Astrocyte (in vitro differentiated cells and primary cell): ENCODE measurements around the gene WEE2. TPM values are rescaled to one million over a fixed set of nuclear protein-coding genes. Genes with fewer than 3 reads are reported as not detected.

Experiments used
- DNase-seq: peaks from one replicate; pipeline ENCODE4 v3.0.0-alpha.2; 2010; ENCODE audit warnings: low read depth
- FAIRE-seq: peaks from 2 replicates; lab custom pipeline; 2011; peaks lifted over from hg19 to GRCh38; lab: Jason Lieb, UNC
- H2AFZ ChIP-seq: 2 replicates; pipeline ENCODE4 v1.6.0; 2012; ENCODE audit warnings: low read depth, low read length, inconsistent platforms
- H3K27ac ChIP-seq: 2 replicates; pipeline ENCODE4 v1.5.1; 2011; ENCODE audit warnings: low read depth, low read length, inconsistent platforms
- H3K27me3 ChIP-seq: 2 replicates; pipeline ENCODE4 v1.6.0; 2011; ENCODE audit warnings: low read length, inconsistent platforms; ENCODE audit not compliant: insufficient read depth
- H3K36me3 ChIP-seq: 2 replicates; pipeline ENCODE4 v1.5.1; 2011; ENCODE audit warnings: low read length, inconsistent platforms; ENCODE audit not compliant: insufficient read depth
- H3K4me1 ChIP-seq: 2 replicates; pipeline ENCODE4 v1.5.1; 2011; ENCODE audit warnings: low read length, inconsistent platforms; ENCODE audit not compliant: insufficient read depth
- H3K4me2 ChIP-seq: 2 replicates; pipeline ENCODE4 v1.6.0; 2012; ENCODE audit warnings: low read length, inconsistent platforms
- H3K4me3 ChIP-seq: 2 replicates; pipeline ENCODE4 v1.5.1; 2011; ENCODE audit warnings: low read depth, mild to moderate bottlenecking, low read length, inconsistent platforms; ENCODE audit not compliant: insufficient read depth
- H3K79me2 ChIP-seq: 2 replicates; pipeline ENCODE4 v1.6.0; 2012; ENCODE audit warnings: mild to moderate bottlenecking, low read length, inconsistent platforms; ENCODE audit not compliant: insufficient read depth
- H3K9ac ChIP-seq: 2 replicates; pipeline ENCODE4 v1.6.0; 2012; ENCODE audit warnings: mild to moderate bottlenecking, low read length, inconsistent platforms
- H3K9me3 ChIP-seq: 2 replicates; pipeline ENCODE4 v1.5.1; 2012; ENCODE audit warnings: low read depth, mild to moderate bottlenecking, low read length, inconsistent platforms; ENCODE audit not compliant: insufficient read depth
- H4K20me1 ChIP-seq: 2 replicates; pipeline ENCODE4 v1.6.0; 2012; ENCODE audit warnings: low read length, inconsistent platforms; ENCODE audit not compliant: insufficient read depth
- H3K27ac Mint-ChIP-seq: one replicate; pipeline ENCODE4 v1.8.0; 2021; ENCODE audit warnings: mild to moderate bottlenecking, mixed read lengths; ENCODE audit not compliant: unreplicated experiment
- H3K27me3 Mint-ChIP-seq: one replicate; pipeline ENCODE4 v1.8.0; 2021; ENCODE audit warnings: low read depth, mixed read lengths; ENCODE audit not compliant: unreplicated experiment
- H3K36me3 Mint-ChIP-seq: one replicate; pipeline ENCODE4 v1.8.0; 2021; ENCODE audit warnings: low read depth, mixed read lengths; ENCODE audit not compliant: unreplicated experiment
- H3K4me1 Mint-ChIP-seq: one replicate; pipeline ENCODE4 v1.8.0; 2021; ENCODE audit warnings: low read depth, mixed read lengths; ENCODE audit not compliant: unreplicated experiment
- H3K4me3 Mint-ChIP-seq: one replicate; pipeline ENCODE4 v1.8.0; 2021; ENCODE audit warnings: mild to moderate bottlenecking, moderate library complexity, mixed read lengths; ENCODE audit not compliant: unreplicated experiment
- H3K9me3 Mint-ChIP-seq: one replicate; pipeline ENCODE4 v1.8.0; 2021; ENCODE audit warnings: mild to moderate bottlenecking, mixed read lengths; ENCODE audit not compliant: unreplicated experiment
- EZH2 ChIP-seq: IDR thresholded peaks from 2 replicates; pipeline ENCODE4 v1.6.1; 2012; ENCODE audit warnings: mild to moderate bottlenecking, low read length, inconsistent platforms; ENCODE audit not compliant: insufficient read depth
- total RNA-seq: library from RNA; stranded (reverse); gene quantifications from 2 replicates; pipeline ENCODE4 v1.2.1, GENCODE V29; 2021
- TF ChIP-seq, protein P1 (sequence below): IDR thresholded peaks from 2 replicates; pipeline ENCODE4 v1.5.1; 2011; ENCODE audit warnings: low read depth, mild to moderate bottlenecking, inconsistent platforms, low read length, moderate library complexity; ENCODE audit not compliant: insufficient read depth

The WEE2 gene
- total RNA-seq, 1 donor from 2014 or later = not detected

DNA sequence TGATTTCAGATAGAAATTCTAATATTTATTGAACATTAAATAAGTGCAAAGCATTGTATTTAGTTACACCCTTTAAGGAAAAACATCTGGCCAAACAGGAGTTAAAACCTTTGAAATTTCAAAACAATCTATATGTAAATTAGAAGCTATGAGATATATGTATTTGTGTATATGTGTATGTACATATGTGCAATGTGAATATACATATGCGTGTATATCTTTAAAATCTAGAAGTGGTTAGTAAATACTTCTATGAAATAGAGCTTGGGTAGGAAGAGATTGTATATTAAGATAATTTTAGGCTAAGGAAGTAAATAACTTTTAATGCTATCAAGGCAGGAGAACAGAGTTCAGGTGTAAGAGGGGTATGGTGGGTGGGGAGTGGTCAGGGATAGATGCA is 9.3 kb downstream of the WEE2 start:
- no peak for FAIRE-seq
- no peaks in the 10 kb centered on the region for H3K79me2 ChIP-seq

GRCh38 chr7:141722529-141722928 is 14.4 kb downstream of the WEE2 start:
- DNase-seq = no peak
- Histone ChIP-seq H3K9me3 (no peaks in the 10 kb centered on the region), H3K27me3 (no peaks in the 10 kb centered on the region), H3K27ac (no peak overlapping the region), H3K4me2 (no peak overlapping the region), H4K20me1 (no peaks in the 10 kb centered on the region), H3K4me3 (no peak overlapping the region), H3K9ac (no peak overlapping the region), H2AFZ (no peak overlapping the region), H3K4me1 (no peaks in the 10 kb centered on the region), H3K36me3 (no peaks in the 10 kb centered on the region), H3K79me2 (no peaks in the 10 kb centered on the region)
- H3K27ac Mint-ChIP-seq = no peak overlapping the region
- H3K4me1 Mint-ChIP-seq = no peaks in the 10 kb centered on the region
- no peak overlapping the region for H3K4me3 Mint-ChIP-seq
- H3K9me3 Mint-ChIP-seq = no peaks in the 10 kb centered on the region
- H3K27me3 Mint-ChIP-seq = no peaks in the 10 kb centered on the region
- no peaks in the 10 kb centered on the region for H3K36me3 Mint-ChIP-seq
- FAIRE-seq = no peak
- TF ChIP-seq EZH2 = no peak
- TF ChIP-seq, protein P1, sequence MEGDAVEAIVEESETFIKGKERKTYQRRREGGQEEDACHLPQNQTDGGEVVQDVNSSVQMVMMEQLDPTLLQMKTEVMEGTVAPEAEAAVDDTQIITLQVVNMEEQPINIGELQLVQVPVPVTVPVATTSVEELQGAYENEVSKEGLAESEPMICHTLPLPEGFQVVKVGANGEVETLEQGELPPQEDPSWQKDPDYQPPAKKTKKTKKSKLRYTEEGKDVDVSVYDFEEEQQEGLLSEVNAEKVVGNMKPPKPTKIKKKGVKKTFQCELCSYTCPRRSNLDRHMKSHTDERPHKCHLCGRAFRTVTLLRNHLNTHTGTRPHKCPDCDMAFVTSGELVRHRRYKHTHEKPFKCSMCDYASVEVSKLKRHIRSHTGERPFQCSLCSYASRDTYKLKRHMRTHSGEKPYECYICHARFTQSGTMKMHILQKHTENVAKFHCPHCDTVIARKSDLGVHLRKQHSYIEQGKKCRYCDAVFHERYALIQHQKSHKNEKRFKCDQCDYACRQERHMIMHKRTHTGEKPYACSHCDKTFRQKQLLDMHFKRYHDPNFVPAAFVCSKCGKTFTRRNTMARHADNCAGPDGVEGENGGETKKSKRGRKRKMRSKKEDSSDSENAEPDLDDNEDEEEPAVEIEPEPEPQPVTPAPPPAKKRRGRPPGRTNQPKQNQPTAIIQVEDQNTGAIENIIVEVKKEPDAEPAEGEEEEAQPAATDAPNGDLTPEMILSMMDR = no peak

More for the DNA sequence above, 9.3 kb downstream of the WEE2 start:
- Mint-ChIP-seq H3K4me1 (no peaks in the 10 kb centered on the region), H3K27me3 (peaks cover 5% of the 10 kb centered on the region), H3K4me3 (no peak overlapping the region), H3K36me3 (no peaks in the 10 kb centered on the region), H3K9me3 (no peaks in the 10 kb centered on the region), H3K27ac (no peak overlapping the region)
- Histone ChIP-seq H3K4me2 (no peak overlapping the region), H3K9me3 (no peaks in the 10 kb centered on the region), H3K4me1 (no peaks in the 10 kb centered on the region), H3K4me3 (no peak overlapping the region), H4K20me1 (no peaks in the 10 kb centered on the region), H3K9ac (no peak overlapping the region), H3K36me3 (no peaks in the 10 kb centered on the region), H2AFZ (no peak overlapping the region), H3K27ac (no peak overlapping the region), H3K27me3 (no peaks in the 10 kb centered on the region)
- TF ChIP-seq, protein P1 = no peak
- TF ChIP-seq EZH2 = no peak
- DNase-seq = no peak

GRCh38 chr7:141729020-141729419 is 20.9 kb downstream of the WEE2 start:
- H3K79me2 ChIP-seq = no peaks in the 10 kb centered on the region
- no peaks in the 10 kb centered on the region for H3K9me3 Mint-ChIP-seq
- TF ChIP-seq EZH2 = no peak
- TF ChIP-seq, protein P1 = no peak

More at GRCh38 chr7:141729020-141729419, 20.9 kb downstream of the WEE2 start:
- Histone ChIP-seq H3K27ac (no peak overlapping the region), H3K4me3 (no peak overlapping the region), H4K20me1 (no peaks in the 10 kb centered on the region), H3K4me1 (no peaks in the 10 kb centered on the region), H3K27me3 (no peaks in the 10 kb centered on the region), H3K4me2 (no peak overlapping the region), H3K9me3 (no peaks in the 10 kb centered on the region), H3K36me3 (no peaks in the 10 kb centered on the region), H2AFZ (no peak overlapping the region), H3K9ac (no peak overlapping the region)
- H3K4me3 Mint-ChIP-seq = no peak overlapping the region
- H3K27me3 Mint-ChIP-seq = no peaks in the 10 kb centered on the region
- H3K36me3 Mint-ChIP-seq = no peaks in the 10 kb centered on the region
- H3K4me1 Mint-ChIP-seq = no peaks in the 10 kb centered on the region
- no peak overlapping the region for H3K27ac Mint-ChIP-seq
- FAIRE-seq (no peak), DNase-seq (no peak)
